Stomach (tissue), 9 donors: ENCODE data around the gene CDC42EP5. TPM values are rescaled to one million over a fixed set of nuclear protein-coding genes. Genes with fewer than 3 reads are reported as not detected.

Source experiments
- DNase-seq, 2 donors: peaks; one replicate each; pipeline versions ENCODE4 v3.0.0 to v3.0.0-alpha.2; 2013 to 2019
- H3K27ac ChIP-seq, 5 donors: fragments of 200-600 bp in 4 of 5; sonication (generic) in 4 of 5; one replicate each; pipeline ENCODE4 v1.5.1; 2013 to 2019; ENCODE audit warnings: mild to moderate bottlenecking in 1 of 5, moderate library complexity in 1 of 5
- H3K27me3 ChIP-seq, 3 donors: fragments of 200-600 bp; sonication (generic); one replicate each; pipeline ENCODE4 v1.5.1; 2017 to 2019; ENCODE audit warnings: mixed run types in 1 of 3
- H3K36me3 ChIP-seq, 4 donors: fragments of 200-600 bp; sonication (generic); 1 replicate in 3 of 4; 2 replicates in 1 of 4; pipeline ENCODE4 v1.5.1; 2016 to 2019
- H3K4me1 ChIP-seq, 4 donors: fragments of 200-600 bp; sonication (generic); one replicate each; pipeline ENCODE4 v1.5.1; 2016 to 2019
- H3K4me3 ChIP-seq, 4 donors: fragments of 200-600 bp; sonication (generic) in 3 of 4; one replicate each; pipeline ENCODE4 v1.5.1; 2016 to 2019; ENCODE audit warnings: mild to moderate bottlenecking in 1 of 4
- H3K9me3 ChIP-seq, 4 donors: fragments of 200-600 bp; sonication (generic); one replicate each; pipeline ENCODE4 v1.5.1; 2016 to 2019
- EP300 ChIP-seq: sonication (generic); formaldehyde crosslinking; IDR thresholded peaks from one replicate; pipeline ENCODE4 v1.6.1; 2017; ENCODE audit warnings: antibody characterized with exemption
- POLR2A ChIP-seq, 4 donors: fragments of 450-650 bp; IDR thresholded peaks; one replicate each; pipeline ENCODE4 v1.6.1; 2016; ENCODE audit warnings: antibody characterized with exemption in 4 of 4, control low read depth in 2 of 4, mild to moderate bottlenecking in 1 of 4, moderate library complexity in 1 of 4
- POLR2AphosphoS5 ChIP-seq, 3 donors: sonication (generic); formaldehyde crosslinking; IDR thresholded peaks; one replicate each; pipeline ENCODE4 v1.6.1; 2016; ENCODE audit warnings: antibody characterized with exemption in 3 of 3
- WGBS, 5 donors: extraction: QIAGEN DNeasy Blood & Tissue Kit in 3 of 5; methylation state at CpG; one replicate each; pipeline versions ENCODE4 v1.1.5 to v1.1.7; 2013 to 2018; 5-methylcytosine and 5-hydroxymethylcytosine counted together
- intact Hi-C: fragments of 100-400 bp; cut with DNase I; formaldehyde crosslinking; loops from one replicate; pipeline ENCODE4 v1.15.1; 2023; ENCODE audit warnings: low total_unique reads
- polyA plus RNA-seq, 3 donors: library from polyadenylated mRNA; stranded (reverse); fragments of 200-250 nt; gene quantifications; one replicate each; pipeline ENCODE4 v1.2.3, GENCODE V29; 2013
- total RNA-seq, 5 donors: library from RNA; depleted of rRNA; stranded (reverse); fragments of >200 nt; gene quantifications; one replicate each; pipeline versions ENCODE4 v1.1.0 to v1.2.3, GENCODE V29; 2014 to 2016
- TF ChIP-seq, protein P1 (sequence below), 7 experiments: fragments of 450-650 bp in 4 of 7; fragments of 200-600 bp in 3 of 7; sonication (generic) in 3 of 7; IDR thresholded peaks; one replicate each; pipeline ENCODE4 v1.5.1; 2016 to 2019; ENCODE audit warnings: antibody characterized with exemption in 7 of 7, control low read depth in 2 of 7, mild to moderate bottlenecking in 1 of 7
- donor health status: healthy with polysubstance abuse.
- donor health status: Bipolar disorder and iron deficiency.
- donor health status: healthy.

CDC42EP5 gene
- total and polyA plus RNA-seq, 8 donors: 0.89 to 699 (median 29.7) TPM; not detected in 1

DNA sequence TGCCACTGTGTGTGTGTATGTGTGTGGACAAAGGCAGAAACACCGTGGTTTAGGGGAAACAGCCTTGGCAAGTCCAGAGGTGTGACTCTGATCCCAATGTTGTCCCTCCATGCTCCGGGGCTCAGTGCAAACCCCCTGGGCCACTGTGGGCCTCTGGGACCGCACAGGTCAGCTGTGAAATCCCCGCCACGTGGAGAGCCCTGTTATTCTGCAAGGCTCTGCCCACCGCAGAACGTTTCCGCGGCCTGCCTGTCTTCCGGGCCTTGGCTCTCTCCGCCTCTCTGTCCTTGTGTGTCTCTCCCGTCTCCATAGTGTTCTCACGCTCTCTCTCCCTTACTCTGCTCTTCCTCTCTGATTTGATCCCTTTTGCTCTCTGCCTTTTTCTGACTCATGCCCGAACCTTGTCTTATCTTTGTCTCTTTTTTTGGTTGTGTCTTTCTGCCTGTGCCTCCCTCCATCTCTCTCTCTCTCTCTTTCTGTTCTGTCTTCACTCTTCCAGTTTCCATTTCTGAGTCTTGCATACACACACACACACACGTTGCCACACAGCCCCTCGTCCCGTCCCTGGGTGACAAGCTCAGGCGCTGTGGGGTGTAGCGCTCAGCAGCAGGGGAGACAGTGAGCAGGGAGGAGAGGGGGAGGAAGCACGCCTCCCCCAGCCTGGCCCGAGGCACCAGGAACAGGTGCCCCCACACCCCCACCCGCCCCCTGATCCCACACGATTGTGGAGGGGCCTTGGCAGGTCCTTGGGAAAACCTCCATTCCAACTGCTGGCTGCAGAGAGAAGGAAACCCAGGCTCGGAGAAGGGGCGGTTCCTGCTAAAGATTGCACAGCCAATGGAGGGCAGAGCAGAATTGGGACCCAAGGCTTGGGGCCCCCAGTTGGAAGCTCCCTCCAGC, 54.8 kb downstream of the CDC42EP5 start:
- H3K4me3 ChIP-seq: no peak overlapping the region
- DNase-seq: peak in 1 of 2 donors; percentile 71
- no peaks in the 10 kb centered on the region for H3K9me3 ChIP-seq
- TF ChIP-seq POLR2A (IDR thresholded peaks at IDR 0.05) (no peak), POLR2AphosphoS5 (IDR thresholded peaks at IDR 0.05) (no peak), EP300 (no peak)
- TF ChIP-seq, protein P1, sequence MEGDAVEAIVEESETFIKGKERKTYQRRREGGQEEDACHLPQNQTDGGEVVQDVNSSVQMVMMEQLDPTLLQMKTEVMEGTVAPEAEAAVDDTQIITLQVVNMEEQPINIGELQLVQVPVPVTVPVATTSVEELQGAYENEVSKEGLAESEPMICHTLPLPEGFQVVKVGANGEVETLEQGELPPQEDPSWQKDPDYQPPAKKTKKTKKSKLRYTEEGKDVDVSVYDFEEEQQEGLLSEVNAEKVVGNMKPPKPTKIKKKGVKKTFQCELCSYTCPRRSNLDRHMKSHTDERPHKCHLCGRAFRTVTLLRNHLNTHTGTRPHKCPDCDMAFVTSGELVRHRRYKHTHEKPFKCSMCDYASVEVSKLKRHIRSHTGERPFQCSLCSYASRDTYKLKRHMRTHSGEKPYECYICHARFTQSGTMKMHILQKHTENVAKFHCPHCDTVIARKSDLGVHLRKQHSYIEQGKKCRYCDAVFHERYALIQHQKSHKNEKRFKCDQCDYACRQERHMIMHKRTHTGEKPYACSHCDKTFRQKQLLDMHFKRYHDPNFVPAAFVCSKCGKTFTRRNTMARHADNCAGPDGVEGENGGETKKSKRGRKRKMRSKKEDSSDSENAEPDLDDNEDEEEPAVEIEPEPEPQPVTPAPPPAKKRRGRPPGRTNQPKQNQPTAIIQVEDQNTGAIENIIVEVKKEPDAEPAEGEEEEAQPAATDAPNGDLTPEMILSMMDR (IDR thresholded peaks at IDR 0.05): no peak
- WGBS, 5 donors: 13 to 30% (median 19%) methylated on average over 16 to 25 of the region's 25 CpGs
- H3K27me3 ChIP-seq: peaks cover 34 to 94% (median 78%) of the 10 kb centered on the region in 3 donors
- intact Hi-C loops: no loop called here
- peaks cover 0 to 32% (median 18%) of the 10 kb centered on the region in 4 donors for H3K4me1 ChIP-seq
- H3K36me3 ChIP-seq: no peaks in the 10 kb centered on the region
- H3K27ac ChIP-seq: no peak overlapping the region

- Histone ChIP-seq H3K4me3 (no peak overlapping the region), H3K9me3 (no peaks in the 10 kb centered on the region), H3K27ac (no peak overlapping the region), H3K4me1 (peaks cover 0 to 32% (median 18%) of the 10 kb centered on the region in 4 donors), H3K36me3 (no peaks in the 10 kb centered on the region), H3K27me3 (peaks cover 34 to 93% (median 74%) of the 10 kb centered on the region in 3 donors)
- intact Hi-C loops: no loop called here
- WGBS, 5 donors: 25 to 40% (median 30%) methylated on average over 17 to 44 of the region's 44 CpGs
- DNase-seq: peak in 1 of 2 donors; percentile 28
- no peak for TF ChIP-seq EP300
- no peak for TF ChIP-seq POLR2AphosphoS5 (IDR thresholded peaks at IDR 0.05)
- no peak for TF ChIP-seq POLR2A (IDR thresholded peaks at IDR 0.05)
- TF ChIP-seq, protein P1 (IDR thresholded peaks at IDR 0.05): no peak
Measured at GRCh38 chr19:54416695-54417491, 56.2 kb downstream of the CDC42EP5 start.

DNA sequence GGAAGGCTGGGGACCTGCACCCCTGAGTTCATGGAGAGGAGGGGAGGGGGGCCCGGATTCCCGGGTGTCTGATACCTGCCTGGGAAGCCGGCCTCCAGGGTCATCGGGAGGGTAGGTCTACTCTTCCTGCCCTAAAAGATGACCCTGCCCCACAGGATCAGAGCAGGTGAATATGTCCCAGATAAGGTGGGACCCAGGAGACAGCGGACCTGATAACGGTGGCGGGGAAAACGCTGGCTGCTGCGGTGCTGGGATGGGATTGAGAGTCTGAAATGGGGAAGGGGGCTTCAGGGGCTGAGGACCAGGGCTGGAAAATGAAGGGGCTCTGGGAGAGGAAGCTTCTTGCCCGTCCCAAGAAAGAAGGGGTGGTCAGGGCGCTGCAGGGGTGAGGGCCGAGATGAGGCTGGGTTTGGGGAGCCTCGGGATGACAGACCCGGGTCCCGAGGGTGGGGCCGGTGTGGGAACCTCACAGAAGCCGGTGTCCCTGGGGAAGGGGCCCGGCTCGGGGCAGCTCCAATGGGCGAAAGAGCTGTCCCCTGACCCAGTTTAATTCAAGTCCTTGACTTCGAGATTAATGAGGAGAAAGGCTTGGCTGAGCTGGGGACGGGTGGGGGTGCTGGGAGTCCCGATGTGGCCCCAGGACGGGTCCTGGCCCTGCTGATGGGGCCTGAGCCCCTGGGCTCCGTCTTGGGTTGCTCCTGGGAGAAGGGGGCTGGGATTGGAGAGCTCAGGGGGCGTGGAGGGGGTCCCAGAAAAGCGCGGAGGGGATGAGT, 57.0 kb downstream of the CDC42EP5 start:
- WGBS, 5 donors: 4 to 6% (median 5%) methylated on average over 28 of the region's 28 CpGs
- no peaks in the 10 kb centered on the region for H3K36me3 ChIP-seq
- H3K4me3 ChIP-seq: peak overlapping the region in 3 of 4 donors; percentile 11 to 24 (median 20)
- intact Hi-C loops: no loop called here
- DNase-seq: peak in 1 of 2 donors; percentile 28
- no peaks in the 10 kb centered on the region for H3K9me3 ChIP-seq
- H3K27me3 ChIP-seq: peaks cover 32 to 93% (median 66%) of the 10 kb centered on the region in 3 donors
- TF ChIP-seq, protein P1 (IDR thresholded peaks at IDR 0.05): no peak
- no peak for TF ChIP-seq POLR2A (IDR thresholded peaks at IDR 0.05)
- no peak for TF ChIP-seq POLR2AphosphoS5 (IDR thresholded peaks at IDR 0.05)
- no peak for TF ChIP-seq EP300
- H3K27ac ChIP-seq: no peak overlapping the region
- H3K4me1 ChIP-seq: peaks cover 0 to 32% (median 18%) of the 10 kb centered on the region in 4 donors
